LHCN-M2 (cell line): ENCODE results near the gene OMA1. TPM values are rescaled to one million over a fixed set of nuclear protein-coding genes. Genes with fewer than 3 reads are reported as not detected.

Experiments used
- DNase-seq: peaks from one replicate; pipeline ENCODE4 v3.0.0-alpha.2; 2012; ENCODE audit warnings: low read depth
- total RNA-seq: library from RNA; depleted of rRNA; stranded (reverse); fragments of >200 nt; gene quantifications from 2 replicates; pipeline ENCODE4 v1.2.3, GENCODE V29; 2014; rRNA removed

The OMA1 gene
- total RNA-seq, 1 experiment from 2014 or later, result 20.6 TPM

DNA sequence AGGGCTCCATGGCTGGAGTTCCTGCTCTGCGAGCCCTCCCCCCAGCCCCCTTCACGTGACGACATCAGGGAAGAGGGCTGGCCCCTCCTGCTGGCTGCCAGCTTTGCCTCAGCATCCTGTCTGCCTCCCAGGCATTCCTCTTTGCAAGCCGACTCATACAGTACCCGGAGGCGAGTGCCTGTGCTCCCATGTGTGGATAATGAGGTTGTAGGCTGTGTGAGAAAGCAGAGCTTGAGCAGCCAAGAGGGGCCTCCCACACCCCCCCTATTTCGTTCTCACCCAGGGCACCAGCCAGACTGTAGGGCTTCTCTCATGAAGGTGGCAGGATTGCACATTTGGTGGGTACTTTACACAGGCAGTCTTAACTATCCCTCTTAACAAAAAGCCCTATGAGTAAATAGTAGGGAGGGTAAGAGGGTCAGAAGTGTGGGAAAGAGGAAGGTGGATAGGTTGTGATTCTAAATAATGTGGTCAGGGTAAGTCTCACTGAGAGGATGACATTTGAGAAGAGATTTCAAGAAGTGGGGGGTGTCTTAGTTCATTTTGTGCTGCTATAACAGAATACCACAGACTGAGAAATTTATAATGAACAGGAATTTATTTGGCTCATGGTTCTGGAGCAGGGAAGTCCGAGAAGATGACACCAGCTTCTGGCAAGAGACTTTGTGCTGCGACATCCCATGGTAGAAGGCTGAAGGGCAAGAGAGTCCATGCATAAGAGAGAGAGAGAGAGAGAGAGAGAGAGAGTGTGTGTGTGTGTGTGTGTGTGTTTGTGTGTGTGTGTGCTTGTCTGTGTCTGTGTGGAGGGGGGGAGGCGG lies 113.5 kb downstream of the OMA1 start:
- DNase-seq, result peak; percentile 54

DNA sequence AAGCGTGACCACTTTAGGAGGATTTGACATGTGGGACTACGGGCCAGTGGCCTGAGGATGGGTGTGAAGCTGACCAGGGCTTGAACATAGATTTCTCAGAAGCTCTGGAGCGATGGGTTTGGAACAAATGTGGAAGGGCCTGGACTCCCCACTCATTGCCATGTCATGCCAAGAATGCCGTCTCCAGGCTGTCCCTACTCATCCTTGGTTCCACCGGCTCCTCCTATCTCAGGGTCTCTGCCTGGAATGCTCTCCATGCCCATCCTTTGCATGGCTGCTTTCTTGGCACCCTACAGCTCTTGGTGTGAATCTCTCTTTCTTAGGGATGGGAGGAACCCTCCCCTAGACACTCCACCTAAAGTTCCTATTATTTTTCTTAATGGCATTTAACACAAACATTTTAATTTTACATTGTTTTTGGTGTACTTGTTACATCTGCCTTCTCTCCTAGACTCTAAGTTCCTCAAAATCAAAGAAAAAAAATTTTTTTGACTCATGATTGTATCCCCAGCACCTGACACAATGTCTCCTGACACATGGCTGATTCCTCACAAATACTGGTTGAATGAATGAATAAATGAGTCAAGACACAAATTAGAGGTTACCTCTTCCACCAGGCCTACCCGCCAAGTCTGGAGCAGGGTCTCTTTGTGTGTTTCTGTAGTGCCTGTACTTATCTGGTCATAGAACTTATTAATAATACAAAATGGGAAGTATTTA lies 114.5 kb downstream of the OMA1 start:
- DNase-seq, result no peak

Other genes with a start within 250 kb of the OMA1 start
- gene TACSTD2, start 30.5 kb upstream of the OMA1 start, total RNA-seq, result not detected in 2 replicates
- 16.6 and 41.4 TPM in 2 replicates for gene MYSM1, start 153.3 kb upstream of the OMA1 start, total RNA-seq
- gene JUN, start 237.3 kb upstream of the OMA1 start, total RNA-seq, result 63.7 and 79.8 TPM in 2 replicates